Measurements from ENCODE around the gene SUSD1. TPM values are rescaled to one million over a fixed set of nuclear protein-coding genes. Genes with fewer than 3 reads are reported as not detected.
A peak's percentile ranks its signal among the peaks of the same experiment; 100 is the strongest.

SUSD1 gene
- total RNA-seq, 1 experiment from 2014 or later, result 15.3 TPM

GRCh38 chr9:112034216-112034611, 140.9 kb downstream of the SUSD1 start:
- no peak for TF ChIP-seq TCF7L2 (IDR thresholded peaks at IDR 0.05; ENCODE audit: low read depth, low read length)
- no peak for TF ChIP-seq REST (IDR thresholded peaks at IDR 0.05; ENCODE audit: insufficient read depth in 1 of 2, low read depth in 2 of 2, low read length in 1 of 2)
- TF ChIP-seq POLR2AphosphoS5 (IDR thresholded peaks at IDR 0.05; ENCODE audit: low read depth, low read length), result no peak
- no peak for TF ChIP-seq CTCF (IDR thresholded peaks at IDR 0.05)
- Histone ChIP-seq H3K27ac (ENCODE audit: low read length) (peak overlapping the region; percentile 74; the same call in 1 of the 2 replicates), H3K9me3 (ENCODE audit: control insufficient read depth, insufficient read depth, low read depth, low read length) (no peaks in the 10 kb centered on the region), H3K4me3 (ENCODE audit: low read depth in 2 of 2, low read length in 2 of 2) (no peak overlapping the region), H3K36me3 (ENCODE audit: control insufficient read depth, insufficient read depth, low read length) (no peaks in the 10 kb centered on the region), H3K27me3 (ENCODE audit: control insufficient read depth, insufficient read depth, low read length) (no peaks in the 10 kb centered on the region), H3K4me1 (ENCODE audit: control insufficient read depth, insufficient read depth, low read length) (peaks cover 23% of the 10 kb centered on the region)
- ATAC-seq (no peak), DNase-seq (ENCODE audit: low read depth, low spot score) (no peak)
- no TSS peak for BruUV-seq (replicated peaks)
- in situ Hi-C loops (cut with HindIII; ENCODE audit: low pct_unique_long_range_greater_than_20kb, low sequenced_read_pairs), result no loop called here
- ChIA-PET CTCF (no interaction called here), POLR2A (no interaction called here)
- intact Hi-C loops (cut with micrococcal nuclease; ENCODE audit: unreplicated experiment), result no loop called here

- intact Hi-C loops (cut with micrococcal nuclease; ENCODE audit: unreplicated experiment), result no loop called here
- POLR2A ChIA-PET, result interaction anchor here (0.6 kb wide), 1 partner anchor 17 kb away, joined by 8 read pairs; no protein-coding TSS in a partner anchor
- ATAC-seq (no peak; the same call in 1 of the 2 replicates), DNase-seq (ENCODE audit: low read depth, low spot score) (no peak)
- BruUV-seq (replicated peaks), result no TSS peak
- in situ Hi-C loops (cut with HindIII; ENCODE audit: low pct_unique_long_range_greater_than_20kb, low sequenced_read_pairs), result no loop called here
- no peaks in the 10 kb centered on the region for H3K9me3 ChIP-seq (ENCODE audit: control insufficient read depth, insufficient read depth, low read depth, low read length)
- no peak overlapping the region for H3K4me3 ChIP-seq (ENCODE audit: low read depth in 2 of 2, low read length in 2 of 2)
- no peaks in the 10 kb centered on the region for H3K27me3 ChIP-seq (ENCODE audit: control insufficient read depth, insufficient read depth, low read length)
- peak overlapping the region; percentile 74 for H3K27ac ChIP-seq (ENCODE audit: low read length)
- peaks cover 25% of the 10 kb centered on the region for H3K4me1 ChIP-seq (ENCODE audit: control insufficient read depth, insufficient read depth, low read length)
- H3K36me3 ChIP-seq (ENCODE audit: control insufficient read depth, insufficient read depth, low read length), result no peaks in the 10 kb centered on the region
- TF ChIP-seq TCF7L2 (IDR thresholded peaks at IDR 0.05; ENCODE audit: low read depth, low read length) (no peak), CTCF (IDR thresholded peaks at IDR 0.05) (no peak), POLR2AphosphoS5 (IDR thresholded peaks at IDR 0.05; ENCODE audit: low read depth, low read length) (no peak), SIN3A (IDR thresholded peaks at IDR 0.05; ENCODE audit: borderline replicate concordance, insufficient read depth, low read depth, low read length) (no peak), REST (IDR thresholded peaks at IDR 0.05; ENCODE audit: insufficient read depth in 1 of 2, low read depth in 2 of 2, low read length in 1 of 2) (no peak)
- CTCF ChIA-PET, result no interaction called here
These were observed 141.6 kb downstream of the SUSD1 start for GRCh38 chr9:112033237-112034215.
